Adrenal gland (tissue), 12 donors: ENCODE measurements around the gene RBM19. TPM values are rescaled to one million over a fixed set of nuclear protein-coding genes. Genes with fewer than 3 reads are reported as not detected.

Experiments
- DNase-seq, 7 donors: peaks; one replicate each; pipeline ENCODE4 v3.0.0-alpha.2; 2019 to 2020
- H3K27ac ChIP-seq, 5 donors: fragments of 200-600 bp; sonication (generic) in 4 of 5; 1 replicate in 3 of 5; 2 replicates in 2 of 5; pipeline versions ENCODE4 v1.5.1 to v1.8.0; 2016 to 2020; ENCODE audit warnings: mild to moderate bottlenecking in 1 of 5
- H3K27me3 ChIP-seq: fragments of 200-600 bp; 2 replicates; pipeline ENCODE4 v1.8.0; 2021
- H3K36me3 ChIP-seq, 2 donors: fragments of 200-600 bp; replicated peaks in 1 of 2; 1 replicate in 1 of 2; 2 replicates in 1 of 2; pipeline versions ENCODE4 v1.5.1 to v1.8.0; 2018 to 2022
- H3K4me1 ChIP-seq, 2 donors: fragments of 200-600 bp; replicated peaks in 1 of 2; 1 replicate in 1 of 2; 2 replicates in 1 of 2; pipeline versions ENCODE4 v1.5.1 to v1.8.0; 2018 to 2021
- H3K4me3 ChIP-seq, 4 donors: fragments of 200-600 bp; sonication (generic) in 3 of 4; one replicate each; pipeline ENCODE4 v1.5.1; 2016 to 2018
- H3K9me3 ChIP-seq, 3 donors: fragments of 200-600 bp; sonication (generic) in 1 of 3; replicated peaks in 1 of 3; 1 replicate in 2 of 3; 2 replicates in 1 of 3; pipeline versions ENCODE4 v1.5.1 to v1.8.0; 2016 to 2021
- CTCF ChIP-seq, 6 experiments: fragments of 450-650 bp in 4 of 6; fragments of 200-600 bp in 2 of 6; sonication (generic) in 1 of 6; IDR thresholded peaks; 1 replicate in 5 of 6; 2 replicates in 1 of 6; pipeline versions ENCODE4 v1.5.1 to v1.8.0; 2016 to 2021; ENCODE audit warnings: antibody characterized with exemption in 6 of 6, mild to moderate bottlenecking in 2 of 6, moderate library complexity in 1 of 6
- POLR2A ChIP-seq, 2 donors: fragments of 450-650 bp; IDR thresholded peaks; one replicate each; pipeline ENCODE4 v1.6.1; 2017; ENCODE audit warnings: antibody characterized with exemption in 2 of 2, mild to moderate bottlenecking in 2 of 2, moderate library complexity in 1 of 2
- WGBS, 4 donors: extraction: QIAGEN DNeasy Blood & Tissue Kit in 2 of 4; methylation state at CpG; one replicate each; pipeline versions ENCODE4 v1.1.5 to v1.1.7; 2013 to 2017; 5-methylcytosine and 5-hydroxymethylcytosine counted together
- intact Hi-C, 2 donors: fragments of 100-400 bp; cut with DNase I; formaldehyde crosslinking; loops; one replicate each; pipeline versions ENCODE4 v1.14.1 to v1.15.0; 2022 to 2023
- polyA plus RNA-seq, 3 donors: library from polyadenylated mRNA; stranded (reverse); fragments of 200-250 nt in 2 of 3; fragments of 350-450 nt in 1 of 3; fragmentation: Illumina TruSeq in 1 of 3; extraction: RNeasy Lipid Tissue Mini Kit (QIAGEN cat#74804) in 1 of 3; gene quantifications; one replicate each; pipeline ENCODE4 v1.2.3, GENCODE V29; 2013 to 2014
- total RNA-seq, 9 donors: library from RNA; depleted of rRNA in 4 of 9; stranded (reverse); fragments of >200 nt in 4 of 9; fragments of 120-200 nt in 1 of 9; fragmentation: NEBNext Ultra II Directional in 1 of 9; extraction: Animal tissue kit (Norgen Biotek cat#: 25700) in 1 of 9; gene quantifications; one replicate each; pipeline versions ENCODE4 v1.1.0 to v1.2.4, GENCODE V29; 2013 to 2023
- donor health status: healthy with polysubstance abuse.
- donor health status: Bipolar disorder and iron deficiency.
- donor health status: DM: yes; HTN: yes; CAD: no.
- donor health status: DM: no; HTN: no; CAD: no.
- donor health status: DM: no; HTN: no; CAD: no.
- donor health status: DM: yes; HTN: yes; CAD: no.

The RBM19 gene
- total and polyA plus RNA-seq, 12 donors = 19.6 to 71.4 (median 33.1) TPM

GRCh38 chr12:113889076-113889475 is 77.0 kb downstream of the RBM19 start:
- WGBS, 4 donors = 88 to 93% (median 93%) methylated on average over 3 of the region's 3 CpGs; no CpG with 5 or more reads in 1 of the 4 donors
- Histone ChIP-seq H3K9me3 (no peaks in the 10 kb centered on the region), H3K27me3 (no peaks in the 10 kb centered on the region), H3K27ac (no peak overlapping the region), H3K36me3 (no peaks in the 10 kb centered on the region), H3K4me3 (no peak overlapping the region), H3K4me1 (peaks cover 0 to 3% of the 10 kb centered on the region in 2 donors)
- no peak for DNase-seq
- no peak for TF ChIP-seq CTCF (IDR thresholded peaks at IDR 0.05)
- no peak for TF ChIP-seq POLR2A (IDR thresholded peaks at IDR 0.05)
- intact Hi-C loops = no loop called here

- WGBS, 4 donors = 85 to 93% (median 88%) methylated on average over 2 of the region's 2 CpGs
- Histone ChIP-seq H3K27me3 (no peaks in the 10 kb centered on the region), H3K9me3 (no peaks in the 10 kb centered on the region), H3K27ac (no peak overlapping the region), H3K36me3 (no peaks in the 10 kb centered on the region), H3K4me3 (no peak overlapping the region), H3K4me1 (peaks cover 0 to 3% of the 10 kb centered on the region in 2 donors)
- intact Hi-C loops = no loop called here
- TF ChIP-seq CTCF (IDR thresholded peaks at IDR 0.05) (no peak), POLR2A (IDR thresholded peaks at IDR 0.05) (no peak)
- DNase-seq = no peak
These were observed 77.7 kb downstream of the RBM19 start for GRCh38 chr12:113888435-113888834.

- Histone ChIP-seq H3K27ac (no peak overlapping the region), H3K4me1 (peaks cover 0 to 3% of the 10 kb centered on the region in 2 donors), H3K4me3 (no peak overlapping the region), H3K9me3 (no peaks in the 10 kb centered on the region), H3K36me3 (no peaks in the 10 kb centered on the region), H3K27me3 (no peaks in the 10 kb centered on the region)
- no peak for DNase-seq
- intact Hi-C loops = no loop called here
- no peak for TF ChIP-seq POLR2A (IDR thresholded peaks at IDR 0.05)
- TF ChIP-seq CTCF (IDR thresholded peaks at IDR 0.05) = no peak
- 63 to 78% (median 70%) methylated on average over 3 of the region's 3 CpGs for WGBS, 4 donors
These were observed 78.2 kb downstream of the RBM19 start for GRCh38 chr12:113887906-113888305.

- Histone ChIP-seq H3K4me3 (no peak overlapping the region), H3K27ac (no peak overlapping the region), H3K4me1 (peaks cover 0 to 3% of the 10 kb centered on the region in 2 donors), H3K27me3 (no peaks in the 10 kb centered on the region), H3K9me3 (no peaks in the 10 kb centered on the region), H3K36me3 (no peaks in the 10 kb centered on the region)
- WGBS, 4 donors = 92 to 97% (median 96%) methylated on average over 9 of the region's 9 CpGs
- no peak for DNase-seq
- no peak for TF ChIP-seq POLR2A (IDR thresholded peaks at IDR 0.05)
- no peak for TF ChIP-seq CTCF (IDR thresholded peaks at IDR 0.05)
- intact Hi-C loops = no loop called here
These were observed 79.4 kb downstream of the RBM19 start for GRCh38 chr12:113886721-113887120.
